Left hindlimb (tissue), 1 donor: ENCODE data around the gene TAF11.
A peak's percentile ranks its signal among the peaks of the same experiment; 100 is the strongest.
"Not testable (repeated sequence)": the region's sequence is repeated elsewhere in the genome, so short reads cannot be mapped to it uniquely, and the experiment has no call there.

Experiments used
- DNase-seq: peaks from one replicate; pipeline ENCODE4 v3.0.0-alpha.2; 2018

The TAF11 gene

DNA sequence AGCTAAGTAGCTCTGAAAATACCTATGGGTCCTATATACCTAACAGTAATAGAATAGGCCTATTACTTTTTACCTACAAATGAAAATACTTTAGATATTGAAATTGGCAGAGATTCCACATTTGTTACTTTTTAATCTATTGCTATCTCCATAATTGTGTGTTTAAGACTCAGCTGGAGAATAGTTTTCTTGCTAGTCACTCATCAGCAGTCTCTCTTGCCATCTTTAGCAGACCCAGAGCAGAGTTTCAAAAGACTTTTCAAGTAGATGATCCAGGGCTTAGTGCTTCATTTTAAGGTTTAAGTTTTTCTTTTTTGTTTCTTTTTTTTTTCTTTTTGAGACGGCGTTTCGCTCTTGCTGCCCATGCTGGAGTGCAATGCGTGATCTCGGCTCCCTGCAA is 14.1 kb upstream of the TAF11 start:
- no peak for DNase-seq

DNA sequence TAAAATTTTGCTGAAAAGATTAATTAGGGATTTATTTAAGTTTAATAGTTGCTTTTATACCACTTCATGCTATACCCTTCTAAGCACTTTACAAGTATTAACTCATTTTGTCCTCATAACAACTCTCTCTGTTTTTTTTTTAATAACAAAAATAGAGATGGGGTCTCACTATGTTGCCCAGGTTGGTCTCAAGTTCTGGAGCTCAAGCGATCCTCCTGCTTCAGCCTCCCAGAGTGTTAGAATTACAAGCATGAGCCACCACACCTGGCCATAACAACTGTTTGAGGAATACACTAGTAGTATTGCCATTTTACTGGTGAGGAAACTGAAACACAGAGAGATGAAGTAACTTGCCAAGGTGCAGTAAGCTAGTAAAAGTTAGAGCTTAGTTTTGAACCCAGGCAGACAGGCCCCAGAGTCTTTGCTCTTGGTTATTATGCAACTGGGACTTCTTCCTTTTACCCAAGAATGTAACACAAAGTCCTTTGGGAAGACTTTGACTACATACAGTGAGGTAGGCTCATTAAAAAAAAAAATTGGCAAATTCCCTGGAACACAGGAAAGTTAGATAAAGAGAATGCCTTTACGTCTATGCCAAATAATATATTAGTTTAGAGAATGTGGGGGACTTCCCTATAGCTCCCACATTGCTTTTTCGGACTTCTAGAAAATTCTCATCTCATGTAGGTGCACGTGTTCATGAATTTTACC is 12.6 kb upstream of the TAF11 start:
- no peak for DNase-seq

DNA sequence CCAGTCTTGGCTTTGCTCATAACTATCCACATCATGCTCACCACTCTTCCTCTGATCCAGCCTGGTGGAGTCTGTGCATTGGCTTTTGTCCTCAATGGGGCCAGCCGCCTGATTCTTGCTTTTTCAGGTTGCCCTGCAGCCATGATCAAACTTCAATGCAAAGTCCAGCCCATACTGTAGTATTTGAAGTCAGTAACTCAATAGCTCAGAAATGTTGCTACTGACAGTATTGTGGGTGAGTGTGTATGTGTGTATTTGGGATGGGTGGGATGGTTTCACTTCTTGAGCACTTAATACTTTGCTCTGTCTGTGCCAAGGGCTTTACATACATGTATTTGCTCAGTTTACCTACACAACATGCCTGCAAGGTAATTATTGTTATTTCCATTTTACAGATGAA is 11.9 kb upstream of the TAF11 start:
- not testable (repeated sequence) for DNase-seq

DNA sequence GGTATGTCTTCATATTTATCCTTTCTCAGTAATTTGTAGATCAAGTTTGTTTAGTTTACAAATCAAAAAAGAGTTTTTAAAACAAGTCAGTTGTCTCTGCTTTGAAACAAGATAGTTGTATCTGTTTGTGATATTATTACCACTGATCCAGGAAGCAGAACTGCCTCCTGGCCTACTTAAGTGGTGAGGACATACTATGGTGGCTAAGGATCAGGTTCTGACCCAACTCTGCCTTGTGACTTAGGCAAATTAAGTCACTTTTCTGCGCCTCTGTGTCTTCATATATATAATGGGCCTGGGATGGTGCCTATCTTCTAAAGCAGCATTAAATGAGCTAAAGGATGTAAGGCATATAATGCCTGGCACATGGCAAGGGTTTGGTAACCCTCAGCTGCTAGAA is 9.9 kb upstream of the TAF11 start:
- DNase-seq, result no peak

DNA sequence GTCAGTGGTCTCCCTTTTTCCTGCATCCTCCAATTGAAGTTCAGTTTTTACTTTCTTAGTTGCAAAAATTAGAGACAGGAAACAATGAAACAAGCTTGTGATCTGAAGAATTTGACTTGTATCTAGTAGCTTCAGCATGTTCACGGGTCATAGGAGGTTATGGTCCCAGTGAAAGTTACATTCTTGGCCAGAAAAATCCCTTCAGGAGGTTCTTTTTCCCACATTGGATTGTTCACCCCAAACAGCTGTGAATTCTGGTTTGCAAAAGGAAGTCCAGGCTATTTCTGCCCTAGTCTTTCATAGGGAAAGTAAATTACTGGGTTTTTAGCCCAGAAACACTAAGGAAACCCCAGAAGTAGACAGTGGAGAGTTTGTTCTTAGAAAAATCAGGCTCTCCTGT is 9.3 kb upstream of the TAF11 start:
- no peak for DNase-seq

DNA sequence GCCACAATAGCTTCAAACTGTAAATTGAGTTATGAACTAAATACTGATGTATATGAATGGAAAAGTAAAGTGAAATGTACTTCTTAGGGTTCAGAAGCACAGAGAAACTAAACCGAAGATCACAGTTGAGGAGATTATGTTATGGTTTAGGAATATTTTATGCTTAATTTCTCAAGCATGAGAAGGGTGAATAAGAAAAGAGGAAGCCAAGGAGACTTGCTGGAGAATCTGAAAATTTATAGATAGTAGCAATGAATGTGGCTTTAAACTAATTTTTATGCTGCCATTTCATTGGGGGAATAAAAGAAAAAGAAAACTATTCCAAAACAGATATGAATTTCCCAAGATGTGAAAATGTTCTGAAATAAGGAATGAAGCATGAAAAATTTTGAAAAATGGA is 6.9 kb upstream of the TAF11 start:
- DNase-seq, result no peak

DNA sequence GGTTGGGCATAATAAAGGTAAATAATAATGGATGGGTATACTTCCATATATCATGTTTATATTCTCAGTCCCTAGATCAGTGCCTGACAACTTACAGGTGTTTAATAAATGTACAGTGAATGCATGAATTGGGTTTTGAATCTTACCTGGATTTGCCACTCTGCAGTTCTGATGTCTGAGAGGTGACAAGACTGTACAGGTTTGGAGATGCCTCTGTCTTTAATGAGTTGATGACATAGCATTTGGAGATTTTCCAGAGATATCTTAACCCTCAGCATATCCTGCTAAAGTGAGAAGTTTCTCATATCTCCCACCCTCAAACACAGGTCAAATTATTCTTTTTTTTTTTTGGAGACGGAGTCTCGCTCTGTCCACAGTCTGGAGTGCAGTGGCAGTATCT is 3.5 kb upstream of the TAF11 start:
- no peak for DNase-seq

DNA sequence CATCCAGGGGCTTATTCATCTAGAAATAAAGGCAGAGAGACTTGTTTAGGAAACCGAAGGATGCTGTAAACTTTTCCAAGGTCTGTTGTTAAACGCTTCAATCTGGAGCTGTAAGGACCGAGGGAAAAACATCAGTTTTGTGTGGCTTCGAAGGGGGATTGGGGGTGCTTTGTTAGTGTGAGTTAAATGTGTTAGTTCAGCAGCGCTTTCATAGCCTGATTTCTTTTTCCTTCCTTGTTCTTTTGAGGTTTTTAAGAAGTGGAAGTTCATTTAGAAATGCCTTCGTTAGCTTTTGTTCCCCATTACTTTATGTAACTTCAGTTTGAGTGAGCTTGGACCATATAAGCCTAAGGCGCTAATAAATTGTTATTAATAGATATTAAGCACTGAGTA is 2.7 kb upstream of the TAF11 start:
- DNase-seq, result no peak

DNA sequence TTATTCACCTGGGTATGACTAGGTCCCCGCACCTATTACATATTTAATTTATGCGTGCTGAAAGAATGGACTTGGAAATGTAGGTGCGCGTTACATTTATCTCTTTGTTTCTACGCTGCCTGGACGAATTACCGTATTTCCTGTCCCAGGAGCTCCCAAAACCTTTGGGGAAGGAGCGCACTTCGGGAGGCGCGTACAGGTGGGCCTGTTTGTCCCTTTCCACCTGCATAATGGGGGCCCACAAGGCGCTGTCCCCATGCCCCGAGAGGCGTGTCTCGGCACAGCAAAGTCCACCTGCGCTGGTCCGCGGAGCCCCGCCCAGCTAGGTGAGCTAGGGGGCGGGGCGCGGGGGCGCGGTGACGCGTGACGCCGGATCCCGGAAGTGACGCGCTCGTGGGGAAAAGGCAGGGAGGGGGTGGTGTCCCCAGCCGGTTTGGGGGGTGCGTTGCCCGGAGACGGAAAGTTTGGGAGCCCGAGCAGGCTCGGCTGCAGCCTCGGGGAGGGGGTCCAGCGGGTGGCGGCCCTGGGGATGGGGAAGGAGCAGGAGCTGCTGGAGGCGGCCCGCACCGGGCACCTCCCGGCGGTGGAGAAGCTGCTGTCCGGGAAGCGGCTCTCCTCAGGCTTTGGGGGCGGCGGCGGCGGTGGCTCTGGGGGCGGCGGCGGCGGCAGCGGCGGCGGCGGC is 1.2 kb upstream of the TAF11 start, which contains the start of gene ANKS1A:
Gene ANKS1A (plus strand): TSS at position 382 of the 682 bp plus-strand sequence. CDS start 148 bp downstream, at position 530.
- peak; percentile 86 for DNase-seq

DNA sequence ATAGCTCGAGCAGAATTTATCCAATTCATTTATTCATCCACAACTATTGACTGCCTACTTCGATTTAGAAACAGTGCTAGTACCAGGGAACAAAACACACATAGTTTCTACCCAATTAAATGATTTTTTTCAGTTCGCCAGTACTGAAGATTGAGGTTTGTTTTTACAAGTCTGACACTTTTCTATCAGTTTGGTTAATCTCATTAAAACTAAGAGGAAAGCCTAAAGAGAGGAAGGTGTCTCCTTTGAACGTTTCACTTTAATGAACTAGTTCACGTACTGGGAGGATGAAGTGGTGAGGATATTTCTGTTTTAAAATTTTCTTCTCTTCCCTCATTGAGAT is 643 bp upstream of the TAF11 start:
- DNase-seq, result no peak

DNA sequence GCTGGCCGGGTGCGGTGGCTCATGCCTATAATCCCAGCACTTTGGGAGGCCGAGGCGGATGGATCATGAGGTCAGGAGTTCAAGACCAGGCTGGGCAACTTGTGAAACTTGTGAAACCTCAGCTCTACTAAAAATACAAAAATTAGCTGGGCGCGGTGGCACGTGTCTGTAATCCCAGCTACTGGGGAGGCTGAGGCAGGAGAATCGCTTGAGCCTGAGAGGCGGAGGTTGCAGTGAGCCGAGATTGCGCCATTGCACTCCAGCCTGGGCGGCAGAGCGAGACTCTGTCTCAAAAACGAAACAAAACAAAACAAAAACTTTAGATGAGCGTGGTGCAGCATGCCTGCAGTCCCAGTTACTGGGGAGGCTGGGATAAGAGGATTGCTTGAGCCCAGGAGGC is 2.0 kb downstream of the TAF11 start:
- not testable (repeated sequence) for DNase-seq

DNA sequence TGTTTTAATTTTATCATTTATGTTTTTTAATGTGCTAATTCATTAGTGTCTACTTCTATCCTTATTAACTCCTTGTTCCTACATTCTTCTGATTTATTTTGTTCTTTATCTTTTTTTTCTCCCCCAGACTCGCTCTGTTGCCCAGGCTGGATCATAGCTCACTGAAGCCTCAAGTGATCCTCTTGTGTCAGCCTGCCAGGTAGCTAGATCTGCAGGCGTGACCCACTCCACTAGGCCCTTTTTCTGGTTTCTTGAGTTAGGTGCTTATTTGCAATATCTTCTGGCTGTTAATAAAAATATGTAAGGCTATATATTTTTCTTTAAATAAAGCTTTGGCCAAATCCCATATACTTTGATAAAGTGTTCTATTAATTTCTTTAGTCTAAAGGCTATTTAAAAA is 2.8 kb downstream of the TAF11 start:
- DNase-seq, result no peak

DNA sequence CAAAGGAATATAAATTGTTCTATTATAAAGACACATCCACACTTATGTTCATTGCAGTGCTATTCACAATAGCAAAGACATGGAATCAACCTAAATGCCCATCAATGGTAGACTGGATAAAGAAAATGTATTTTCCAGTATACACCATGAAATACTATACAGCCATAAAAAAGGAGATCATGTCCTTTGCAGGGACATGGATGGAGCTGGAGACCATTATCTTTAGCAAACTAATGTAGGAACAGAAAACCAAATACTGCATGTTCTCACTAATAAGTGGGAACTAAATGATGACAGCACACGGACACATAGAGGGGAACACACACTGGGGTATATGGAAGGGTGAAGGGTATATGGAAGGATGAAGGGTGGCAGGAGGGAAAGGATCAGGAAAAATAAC is 3.8 kb downstream of the TAF11 start:
- DNase-seq, result not testable (repeated sequence)

DNA sequence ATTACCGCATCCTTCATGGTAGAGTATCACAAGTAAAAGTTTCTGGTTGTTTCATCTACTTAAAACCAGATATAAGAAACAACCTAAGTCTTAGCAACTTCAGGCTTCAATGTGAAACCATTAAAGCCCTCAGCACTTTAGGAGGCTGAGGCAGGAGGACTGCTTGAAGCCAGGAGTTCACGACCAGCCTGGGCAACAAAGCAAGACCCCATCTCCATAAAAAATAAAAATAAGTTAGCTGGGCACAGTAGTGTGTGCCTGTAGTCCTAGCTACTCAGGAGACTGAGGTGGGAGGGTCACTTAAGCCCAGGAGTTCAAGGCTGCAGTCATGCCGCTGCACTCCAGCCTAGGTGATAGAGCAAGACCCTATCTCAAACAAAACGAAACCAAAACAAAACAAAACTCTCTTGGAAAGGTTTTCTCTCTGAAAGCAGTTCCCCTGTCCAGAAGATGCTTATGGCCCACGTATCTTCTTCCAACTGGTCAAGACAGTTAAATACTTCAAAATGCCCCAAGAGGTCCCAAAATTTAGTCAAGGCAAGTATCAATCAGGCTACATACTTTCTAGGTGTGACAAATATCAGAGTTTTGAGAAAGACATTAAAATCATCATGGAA is 9.9 kb downstream of the TAF11 start:
- no peak for DNase-seq

DNA sequence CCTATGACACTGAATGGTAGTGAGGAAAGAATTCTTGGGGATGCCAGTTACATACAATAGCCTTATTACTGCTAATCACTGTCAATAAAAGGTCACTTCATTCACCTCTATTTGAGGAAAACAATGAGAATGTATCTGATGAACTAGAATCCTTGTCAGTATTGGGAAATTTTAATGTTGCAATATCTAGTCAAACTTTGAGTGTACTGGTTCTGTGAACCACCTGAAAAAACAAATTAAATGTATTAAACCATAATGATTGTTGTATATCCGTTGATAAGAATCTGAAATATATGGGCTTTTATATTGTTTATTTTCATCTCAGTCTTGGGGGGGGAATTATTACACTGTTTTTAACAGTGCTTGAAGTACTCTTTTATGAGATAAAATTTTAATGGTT is 10.6 kb downstream of the TAF11 start:
- no peak for DNase-seq

DNA sequence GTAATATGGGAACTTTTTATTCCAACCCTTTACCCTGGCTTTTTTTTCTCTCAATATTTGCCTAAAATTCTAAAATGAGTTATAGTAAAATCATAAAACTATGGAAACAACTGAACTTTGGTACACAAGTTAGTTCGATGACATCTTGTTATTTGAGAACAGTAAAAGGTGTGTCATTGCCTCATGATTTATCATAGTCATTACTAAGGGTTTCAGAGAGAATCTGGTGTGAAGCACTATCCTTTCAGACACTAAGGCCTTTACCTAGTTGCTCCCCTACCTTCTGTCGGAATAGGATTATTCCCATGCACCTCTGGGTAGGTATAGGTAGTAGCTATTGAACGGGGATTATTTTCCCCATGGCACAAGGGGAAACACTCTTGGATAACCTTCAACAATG is 11.4 kb downstream of the TAF11 start:
- no peak for DNase-seq

DNA sequence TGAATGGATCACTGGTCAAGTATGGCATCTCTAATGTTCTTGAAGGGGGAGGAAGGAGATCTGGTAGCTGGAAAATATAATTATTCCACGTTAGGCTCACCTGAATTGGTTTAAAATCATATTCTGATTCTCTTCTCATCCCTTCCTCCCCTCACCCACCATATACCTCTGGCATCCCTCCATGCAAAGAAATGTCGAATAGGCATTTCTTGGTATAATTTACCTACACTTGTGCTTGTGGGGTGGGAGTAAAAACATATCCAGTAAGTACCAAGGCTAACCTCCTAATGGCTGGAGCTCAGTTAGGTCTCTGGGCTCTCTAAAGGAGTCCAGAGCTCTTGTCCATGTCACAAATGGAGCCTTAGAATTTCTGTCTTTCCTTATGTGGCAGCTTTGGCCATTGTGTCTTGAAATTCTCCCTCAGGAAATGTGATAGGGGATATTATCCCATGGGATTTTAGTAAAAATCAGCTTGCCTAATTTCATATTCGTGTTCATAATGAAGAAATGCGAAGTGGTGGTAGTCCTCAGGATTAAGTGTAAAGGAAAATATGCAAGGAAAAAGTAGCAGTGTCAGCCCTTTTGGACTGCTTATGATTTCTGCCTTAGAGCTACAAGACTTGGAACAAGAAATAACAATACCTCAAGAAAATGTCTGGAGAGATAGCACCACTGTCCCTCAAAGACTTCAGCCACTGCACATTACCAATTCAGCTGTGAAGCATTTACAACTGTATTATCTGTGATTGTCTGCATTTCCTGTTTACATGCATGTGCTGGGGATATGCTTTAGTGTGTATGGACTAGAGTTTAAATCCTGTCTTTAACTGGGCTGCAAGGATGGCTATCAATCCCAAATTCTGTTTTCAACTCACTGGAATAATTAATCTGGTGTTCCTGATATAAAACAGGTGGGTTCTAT is 12.3 kb downstream of the TAF11 start:
- no peak for DNase-seq

DNA sequence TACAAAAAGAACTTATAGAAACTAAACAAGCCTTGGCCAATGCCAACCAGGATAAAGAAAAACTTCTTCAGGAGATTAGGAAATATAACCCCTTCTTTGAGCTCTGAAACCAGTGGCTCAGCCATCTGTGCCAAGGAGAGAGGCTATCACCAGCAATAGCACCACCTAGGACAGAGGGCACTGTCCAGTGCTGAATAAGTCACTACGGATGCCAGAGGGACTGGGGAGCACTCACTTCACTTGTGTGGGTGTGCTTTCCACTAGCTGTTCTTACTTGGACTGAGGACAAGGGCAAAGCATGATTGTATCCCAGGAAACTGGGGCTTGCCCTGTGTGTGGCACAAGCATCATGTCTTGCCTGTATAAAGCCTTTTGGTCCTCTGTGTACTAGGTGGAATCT is 15.5 kb downstream of the TAF11 start:
- no peak for DNase-seq

DNA sequence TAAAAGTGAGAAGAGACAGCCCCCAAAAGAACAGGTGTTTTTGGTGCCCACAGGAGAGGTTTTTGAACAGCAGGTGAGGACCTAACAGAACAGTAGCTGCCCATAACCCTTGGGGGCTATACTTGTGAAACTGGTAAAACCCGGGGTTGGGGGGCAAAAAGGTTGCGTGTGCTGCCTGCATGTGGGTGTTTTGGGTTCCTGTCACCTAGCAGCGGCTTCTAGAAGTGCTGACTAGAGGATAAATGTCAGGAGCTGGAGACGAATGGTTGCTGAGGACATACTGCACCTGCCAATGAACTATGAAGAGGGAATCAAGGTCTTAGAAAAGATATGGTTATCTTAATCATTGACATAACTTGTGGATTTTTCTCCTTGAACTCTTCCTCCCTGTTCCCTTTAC is 16.0 kb downstream of the TAF11 start:
- no peak for DNase-seq

DNA sequence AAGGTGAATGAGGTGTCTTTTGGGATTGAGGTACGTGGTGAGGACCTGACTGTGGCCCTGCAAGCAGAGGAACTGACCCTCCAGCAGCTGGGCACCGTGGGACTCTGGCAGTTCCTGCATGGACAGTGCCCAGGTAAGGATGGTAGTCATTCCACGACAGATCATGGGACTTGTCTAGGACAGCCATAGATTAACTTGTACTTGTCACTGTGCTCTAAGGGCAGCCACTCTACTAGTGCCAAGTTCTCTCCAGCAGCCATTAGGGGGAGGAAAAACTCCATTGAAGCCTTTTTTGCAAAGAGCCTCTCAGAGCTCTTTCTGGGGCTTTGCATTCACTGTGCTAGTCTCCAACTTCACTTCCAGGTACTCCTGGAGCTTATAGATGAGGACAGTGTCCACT is 20.4 kb downstream of the TAF11 start:
- no peak for DNase-seq

DNA sequence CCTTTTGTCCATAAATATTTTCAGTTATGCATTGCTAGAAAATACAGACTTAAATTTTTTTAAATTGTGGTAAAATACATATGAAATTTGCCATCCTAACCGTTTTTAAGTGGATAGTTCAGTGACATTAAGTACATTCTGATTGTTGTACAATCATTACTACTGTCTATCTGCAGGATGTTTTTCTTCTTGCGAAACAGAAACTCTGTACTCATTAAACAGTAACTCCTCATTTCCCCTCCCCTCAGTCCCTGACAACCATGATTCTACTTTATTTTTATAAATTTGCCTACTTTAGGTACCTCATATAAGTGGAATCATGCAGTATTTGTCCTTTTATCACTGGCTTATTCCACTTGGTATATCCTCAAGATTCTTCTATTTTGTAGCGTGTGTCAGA is 21.3 kb downstream of the TAF11 start:
- no peak for DNase-seq

DNA sequence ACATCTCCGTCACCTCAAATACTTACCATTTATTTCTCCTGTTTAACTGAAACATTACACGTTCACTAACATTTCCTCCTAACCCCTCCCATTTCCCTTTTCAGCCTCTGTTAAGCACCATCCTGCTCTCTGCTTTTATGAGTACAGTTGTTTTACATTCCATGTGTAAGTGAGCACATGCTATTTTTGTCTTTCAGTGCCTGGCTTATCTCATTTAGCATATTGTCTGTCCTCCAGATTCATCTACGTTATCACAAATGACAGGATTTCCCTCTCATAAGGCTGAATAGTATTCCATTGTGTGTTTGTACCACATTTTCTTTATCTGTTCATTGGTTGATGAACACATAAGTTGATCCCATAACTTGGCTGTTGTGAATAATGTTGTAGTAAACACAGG is 22.7 kb downstream of the TAF11 start:
- no peak for DNase-seq

DNA sequence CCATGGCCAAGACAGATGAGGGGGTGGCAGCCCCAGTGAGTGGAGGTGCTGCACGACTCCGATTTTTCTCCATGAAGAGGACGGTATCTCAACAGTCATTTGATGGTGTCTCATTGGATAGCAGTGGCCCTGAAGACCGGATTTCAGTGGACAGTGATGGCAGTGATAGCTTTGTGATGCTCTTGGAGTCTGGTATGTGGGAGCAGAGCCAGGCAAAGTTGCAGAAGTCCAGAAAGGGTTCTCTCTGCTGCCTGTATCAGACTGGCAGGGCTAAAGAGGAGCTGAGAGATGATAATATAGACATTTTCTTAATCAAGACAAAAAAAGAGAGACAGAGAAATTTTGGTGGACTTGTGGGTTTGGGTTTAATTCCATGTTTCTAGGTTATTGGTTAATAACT is 23.8 kb downstream of the TAF11 start:
- DNase-seq, result no peak
